ENCODE data around the gene SND1.

Gene SND1

DNA sequence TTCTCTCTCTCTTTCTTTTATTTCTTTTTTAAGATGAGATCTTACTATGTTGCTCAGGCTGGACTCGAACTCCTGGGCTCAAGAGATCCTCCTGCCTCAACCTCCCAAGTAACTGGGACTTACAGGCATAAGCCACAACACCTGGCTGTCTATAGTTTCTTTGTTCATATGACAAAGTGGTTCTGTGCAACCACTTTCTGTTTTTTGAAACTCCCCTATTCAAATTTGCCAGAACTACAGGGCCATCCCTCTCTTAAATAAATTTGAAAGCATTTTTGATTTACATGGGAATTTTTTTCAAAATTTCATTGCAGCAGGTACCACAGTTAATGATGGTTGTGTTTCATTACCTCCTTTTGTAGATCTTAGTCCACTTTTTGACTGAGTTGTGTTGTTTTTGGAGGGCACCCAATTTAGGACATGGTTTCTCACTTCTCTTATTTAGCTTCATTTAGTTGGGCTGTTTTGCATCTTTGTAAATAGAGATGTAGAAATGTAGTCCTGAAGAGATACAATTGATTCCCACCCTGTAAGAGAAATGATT is 260.0 kb downstream of the SND1 start:
- no peak for FAIRE-seq

DNA sequence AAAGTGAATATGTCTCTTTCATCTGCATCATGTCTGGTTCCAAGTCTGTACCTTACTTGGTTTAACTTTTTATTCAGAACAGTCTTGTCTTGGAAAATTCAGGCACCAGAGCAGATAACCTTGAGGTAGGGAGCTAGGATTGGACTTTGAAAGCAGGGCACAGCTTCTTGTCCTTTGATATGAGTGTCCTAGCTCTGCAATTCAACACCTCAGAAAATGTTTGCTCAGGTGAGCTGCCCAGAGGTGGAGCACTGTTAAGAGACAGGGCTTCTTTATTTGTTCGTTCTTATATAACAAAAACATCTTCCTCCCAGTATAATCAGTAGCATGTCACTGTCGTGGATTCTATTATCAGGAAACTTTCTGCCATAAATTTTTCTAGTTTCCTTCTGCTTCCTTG is 260.9 kb downstream of the SND1 start:
- no peak for FAIRE-seq

DNA sequence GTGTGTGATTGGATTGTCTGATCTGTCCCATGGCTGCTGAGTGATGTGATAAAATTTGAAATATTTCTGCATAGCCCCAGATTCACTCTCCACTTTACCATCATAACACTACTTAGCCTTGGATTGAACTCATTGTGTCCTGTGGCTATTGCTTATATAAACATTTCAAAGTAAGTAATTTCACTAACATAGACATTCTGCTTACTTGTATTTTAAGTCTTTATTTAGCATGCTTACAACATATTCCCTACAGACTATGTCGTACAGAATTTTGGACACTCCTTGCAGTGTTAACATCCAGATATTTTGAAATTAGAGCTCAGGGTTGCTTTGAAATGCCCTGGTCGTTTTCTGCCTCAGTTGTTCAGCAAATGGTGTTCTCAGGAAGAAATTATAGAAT is 261.7 kb downstream of the SND1 start:
- no peak for FAIRE-seq

GRCh38 chr7:127914693-127915092 is 262.7 kb downstream of the SND1 start:
- no peak for FAIRE-seq

- FAIRE-seq, result peak; percentile 76
Measured at GRCh38 chr7:127916735-127917134, 264.7 kb downstream of the SND1 start.

DNA sequence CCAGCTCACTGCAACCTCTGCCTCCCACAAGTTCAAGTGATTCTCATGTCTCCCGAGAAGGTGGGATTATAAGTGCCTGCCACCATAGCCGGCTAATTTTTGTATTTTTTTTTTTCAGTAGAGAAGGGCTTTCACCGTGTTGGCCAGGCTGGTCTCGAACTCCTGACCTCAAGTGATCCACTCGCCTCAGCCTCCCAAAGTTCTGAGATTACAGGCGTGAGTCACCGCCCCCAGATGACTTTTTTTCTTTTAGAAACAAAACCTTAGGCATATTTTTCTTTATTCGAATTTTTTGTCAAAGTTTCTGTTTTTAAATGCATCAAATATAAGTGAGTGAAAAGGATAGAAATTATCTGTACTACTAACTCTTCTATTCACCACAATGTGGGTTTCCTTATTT is 266.1 kb downstream of the SND1 start:
- no peak for FAIRE-seq

GRCh38 chr7:127920787-127921438 is 268.9 kb downstream of the SND1 start:
- FAIRE-seq, result no peak

- FAIRE-seq, result no peak
Measured at GRCh38 chr7:127922656-127923055, 270.7 kb downstream of the SND1 start.

GRCh38 chr7:127924874-127925273 is 272.9 kb downstream of the SND1 start:
- no peak for FAIRE-seq

DNA sequence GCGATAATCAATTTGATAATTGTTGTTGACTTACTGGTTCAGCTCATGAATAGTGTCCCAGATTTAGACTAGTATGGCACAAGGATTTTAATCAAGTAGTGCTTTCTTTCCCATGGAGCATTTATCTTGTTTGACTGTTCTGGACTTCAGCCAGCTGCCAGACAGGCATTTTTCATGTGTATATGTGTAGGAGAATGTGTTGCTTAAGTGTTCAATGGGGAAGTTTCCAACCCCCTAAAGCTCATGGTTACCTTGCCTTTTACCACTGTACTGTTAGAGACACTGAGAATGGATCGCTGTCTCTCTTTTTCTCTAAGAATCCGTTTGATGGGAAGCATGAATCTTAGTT is 275.3 kb downstream of the SND1 start:
- no peak for FAIRE-seq

GRCh38 chr7:127928222-127928621 is 276.2 kb downstream of the SND1 start:
- FAIRE-seq, result no peak

GRCh38 chr7:127928852-127929251 is 276.9 kb downstream of the SND1 start:
- FAIRE-seq, result no peak

DNA sequence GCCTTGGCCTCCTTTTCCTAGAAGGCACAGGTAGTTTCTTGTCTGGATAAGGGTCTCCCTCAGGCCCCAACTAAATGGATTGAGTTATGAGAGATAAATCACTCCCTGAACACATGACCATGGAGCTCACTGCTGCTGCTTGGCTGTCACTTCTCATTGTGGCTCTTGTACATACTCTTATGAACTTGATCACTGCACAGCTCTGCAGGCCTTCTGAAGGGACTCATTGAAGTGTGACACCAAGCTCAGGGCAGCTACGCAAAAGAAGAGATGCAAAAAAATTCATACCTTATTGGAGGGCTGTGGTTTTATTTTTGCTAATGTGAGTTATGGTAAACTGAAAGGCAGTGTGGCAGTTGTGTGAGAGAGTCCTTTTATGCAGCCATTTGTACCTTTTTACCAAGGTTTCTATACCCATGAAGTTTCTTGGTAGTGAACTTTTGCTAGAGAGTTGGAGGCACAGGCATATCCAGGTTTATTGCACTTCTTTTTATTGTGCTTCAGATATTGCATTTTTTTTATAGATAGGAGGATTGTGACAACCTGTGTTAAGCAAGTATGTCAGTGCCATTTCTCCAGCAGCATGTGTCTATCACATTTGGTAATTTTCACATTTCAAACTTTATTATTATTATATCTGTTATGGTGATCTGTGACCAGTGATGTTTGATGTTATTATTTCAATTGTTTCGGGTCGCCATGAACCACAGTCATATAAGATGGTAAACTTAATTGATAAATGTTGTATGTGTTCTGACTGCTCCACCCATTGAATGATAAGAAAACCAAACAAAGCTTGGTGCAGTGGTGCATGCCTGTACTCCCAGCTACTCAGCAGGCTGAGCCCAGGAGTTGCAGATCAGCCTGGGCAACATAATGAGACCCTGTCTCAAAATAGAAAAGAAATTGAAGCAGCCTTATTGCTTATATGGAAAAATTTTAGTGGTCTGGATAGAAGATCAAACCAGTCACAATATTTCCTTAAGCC is 278.6 kb downstream of the SND1 start:
- FAIRE-seq, result no peak

DNA sequence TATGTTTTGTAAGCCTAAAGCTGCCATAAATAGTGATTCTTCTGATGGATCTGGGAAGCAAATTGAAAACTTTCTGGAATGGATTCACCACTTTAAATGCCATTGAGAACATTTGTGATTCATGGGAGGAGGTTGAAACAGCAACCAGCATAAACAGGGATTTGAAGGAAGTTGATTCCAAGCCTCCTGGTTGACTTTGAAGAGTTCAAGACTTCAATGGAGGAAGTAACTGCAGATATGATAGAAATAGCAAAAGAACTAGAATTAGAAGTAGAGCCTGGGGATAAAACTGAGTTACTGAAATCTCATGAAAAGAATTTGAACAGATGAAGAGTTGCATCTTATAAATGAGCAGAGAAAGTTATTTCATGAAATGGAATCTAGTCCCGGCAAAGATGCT is 280.1 kb downstream of the SND1 start:
- no peak for FAIRE-seq

DNA sequence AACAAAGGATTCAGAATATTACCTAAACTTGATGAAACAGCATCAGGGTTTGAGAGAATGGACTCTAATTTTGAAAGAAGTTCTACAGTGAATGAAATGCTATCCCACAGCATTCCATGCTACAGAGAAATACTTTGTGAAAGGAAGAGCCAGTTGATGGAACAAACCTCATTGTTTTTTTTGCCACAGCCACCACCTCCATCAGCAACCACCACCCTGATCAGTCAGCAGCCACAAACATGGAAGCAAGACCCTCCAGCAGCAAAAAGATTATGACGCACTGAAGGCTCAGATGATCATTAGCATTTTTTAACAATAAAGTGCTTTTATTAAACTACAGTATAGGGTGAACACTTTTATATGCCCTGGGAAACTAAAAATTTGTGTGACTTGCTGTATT is 280.5 kb downstream of the SND1 start:
- FAIRE-seq, result no peak

DNA sequence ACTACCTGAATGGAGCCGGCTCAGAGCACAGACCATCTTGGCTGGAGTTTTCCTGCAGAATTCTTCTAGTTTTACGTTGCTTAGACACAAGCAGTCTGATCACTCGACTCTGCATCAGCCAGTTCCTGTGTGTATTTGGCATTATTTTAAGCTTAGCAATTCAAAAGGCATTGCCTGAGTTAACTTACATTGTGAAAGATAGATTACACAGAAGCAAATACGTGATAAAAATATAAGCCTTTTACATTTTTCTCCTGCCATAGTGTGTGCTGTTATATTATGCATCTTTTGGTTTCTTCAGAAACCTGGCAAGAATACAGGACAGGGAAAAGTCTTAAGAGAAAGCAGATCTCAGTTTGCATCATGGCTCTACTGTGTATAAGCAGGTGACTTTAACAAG is 281.2 kb downstream of the SND1 start:
- FAIRE-seq, result no peak

DNA sequence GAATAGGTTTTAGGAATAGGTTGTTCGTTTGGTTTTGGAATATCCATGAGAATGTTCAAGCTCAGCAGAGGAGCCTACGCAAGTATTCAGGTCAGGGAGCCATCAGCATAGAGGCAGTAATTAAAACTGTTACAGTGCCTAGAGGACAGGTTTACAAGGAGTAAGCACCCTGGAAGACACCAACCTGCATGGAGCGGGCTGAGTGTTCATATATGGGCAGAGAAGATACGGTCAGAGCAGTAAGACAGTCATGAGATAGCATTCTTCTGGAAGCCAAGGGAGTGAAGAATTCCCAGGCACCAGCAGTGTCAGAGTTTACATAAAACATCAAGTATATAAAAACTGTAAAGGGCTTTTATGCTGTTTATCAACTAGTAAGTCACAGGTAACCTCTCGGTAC is 282.7 kb downstream of the SND1 start:
- FAIRE-seq, result no peak

GRCh38 chr7:127935847-127936376 is 283.9 kb downstream of the SND1 start:
- no peak for FAIRE-seq

DNA sequence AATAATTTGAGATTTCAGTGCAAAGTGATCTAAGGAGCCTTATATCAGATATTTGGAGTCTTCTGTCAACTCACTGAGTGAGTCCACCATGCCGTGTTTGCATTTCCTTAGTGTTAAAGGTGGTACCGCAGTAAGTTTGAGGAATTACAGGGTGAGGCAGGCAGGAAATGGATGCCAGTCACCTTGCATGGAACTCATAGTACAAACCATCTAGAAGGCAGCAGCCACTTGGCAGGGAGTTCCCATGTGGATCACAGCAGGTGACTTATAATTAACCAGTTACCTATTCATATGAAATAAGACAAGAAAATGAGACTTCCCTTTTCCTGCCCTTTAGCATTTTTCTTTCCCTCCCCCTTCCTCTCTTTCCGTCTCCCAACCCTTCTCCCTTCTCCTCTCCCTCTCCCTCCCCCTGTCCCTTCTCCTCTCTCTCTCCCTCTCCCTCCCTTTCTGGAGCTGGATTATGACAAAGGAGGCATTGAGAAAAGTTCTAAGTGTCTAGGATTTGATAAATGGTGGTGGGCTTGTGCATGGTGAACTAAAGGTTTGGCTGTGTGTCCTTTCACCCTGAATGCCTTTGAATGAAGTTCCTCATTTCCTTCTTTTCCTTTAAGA is 285.2 kb downstream of the SND1 start:
- FAIRE-seq, result no peak

- FAIRE-seq, result peak; percentile 43
Measured at GRCh38 chr7:127938588-127938987, 286.6 kb downstream of the SND1 start.

DNA sequence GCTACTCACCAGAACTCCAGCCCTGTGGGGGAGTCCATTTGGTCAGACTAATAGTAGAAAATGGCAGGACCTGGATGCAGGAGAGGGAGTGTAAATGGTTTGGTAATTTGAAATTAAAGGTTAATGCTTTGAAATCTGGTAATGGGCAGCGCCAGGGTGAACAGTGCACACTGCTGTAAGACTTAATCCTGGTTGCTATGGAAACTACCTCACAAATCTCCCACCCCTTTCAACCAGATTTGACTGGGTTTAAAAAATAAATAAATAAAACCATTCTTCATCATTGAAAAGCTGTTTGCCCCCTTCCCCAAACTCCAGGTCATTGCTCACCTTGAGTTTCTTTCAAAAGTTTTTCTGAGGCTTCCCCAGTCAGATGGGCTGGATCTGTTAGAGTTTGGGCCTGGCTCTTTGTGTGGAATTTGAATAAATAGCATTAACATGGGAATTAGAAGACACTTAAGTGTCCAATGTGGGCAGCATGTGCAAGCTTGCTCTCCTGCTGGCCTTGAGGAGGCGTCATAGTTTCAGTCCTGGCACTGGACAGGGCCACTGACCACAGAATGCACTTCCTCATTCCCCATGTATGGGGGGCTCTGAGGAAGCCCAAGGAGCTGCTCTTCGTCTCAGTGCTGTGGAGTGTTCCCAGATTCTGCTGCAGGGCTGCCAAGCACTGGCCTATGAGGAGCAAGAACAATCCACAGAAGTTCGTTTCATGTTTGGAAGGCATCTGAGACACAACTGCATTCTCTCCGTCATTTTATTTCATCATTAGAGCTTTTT is 288.6 kb downstream of the SND1 start:
- FAIRE-seq, result no peak

GRCh38 chr7:127941476-127942210 is 289.6 kb downstream of the SND1 start:
- FAIRE-seq, result no peak
